NCI-H2081 (cell line): ENCODE results near the gene PPP2R3B.
"Not testable (repeated sequence)": the region's sequence is repeated elsewhere in the genome, so short reads cannot be mapped to it uniquely, and the experiment has no call there.

ENCODE experiments used
- DNase-seq, 2 experiments: peaks; one replicate each; lab custom pipeline; 2025; lab: John Stamatoyannopoulos, UW

The PPP2R3B gene

DNA sequence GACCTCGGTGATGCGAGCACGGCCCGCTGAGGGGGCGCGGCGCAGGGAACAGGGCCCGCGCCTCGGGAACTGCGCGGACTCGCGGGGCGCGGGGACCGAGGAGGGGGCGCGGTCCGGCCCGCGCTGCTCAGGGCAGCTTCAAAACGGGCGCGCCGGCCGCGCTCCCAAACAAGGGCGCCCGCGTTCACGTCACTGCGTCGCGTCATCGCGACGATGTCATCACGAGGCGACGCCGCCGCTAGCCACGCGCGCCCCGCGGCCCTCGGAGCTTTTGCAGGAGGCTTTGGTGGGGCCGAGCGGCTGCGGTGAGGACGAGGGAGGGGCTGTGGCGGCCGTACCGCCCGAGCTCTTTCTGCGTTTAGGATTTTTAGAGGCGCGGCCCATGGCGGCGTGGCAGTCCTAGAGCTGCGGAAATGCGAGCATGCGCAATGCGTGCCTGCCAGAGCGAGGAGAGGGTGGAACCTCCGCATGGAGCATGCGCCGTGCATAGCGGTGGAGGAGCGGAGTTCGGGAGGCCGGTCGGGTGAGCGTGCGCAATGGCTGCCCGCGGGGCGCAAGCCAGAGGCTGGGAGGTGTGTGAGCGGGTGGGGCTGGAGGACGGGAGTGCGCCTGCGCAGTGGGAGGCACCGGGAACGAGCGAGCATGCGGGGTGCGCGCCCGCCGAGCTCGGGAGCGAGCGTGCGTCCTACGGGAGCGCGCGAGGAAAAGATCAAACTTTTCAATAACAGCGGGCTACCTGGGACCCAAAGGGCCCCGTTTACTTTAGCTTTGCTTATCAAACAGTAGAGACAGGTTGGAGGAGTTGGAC is at the start of gene PPP2R3B:
Gene PPP2R3B, minus strand, starts transcription at position 140 of the 808 bp plus-strand sequence. CDS start 216 bp downstream, outside the sequence.
- DNase-seq, result no peak

- no peak for DNase-seq
Observed at GRCh38 chrX:435536-436122, 48.9 kb upstream of the PPP2R3B start.

GRCh38 chrX:434946-435345 is 48.2 kb upstream of the PPP2R3B start:
- no peak for DNase-seq

- DNase-seq, result no peak
Observed at GRCh38 chrX:433771-434170, 47.1 kb upstream of the PPP2R3B start.

DNA sequence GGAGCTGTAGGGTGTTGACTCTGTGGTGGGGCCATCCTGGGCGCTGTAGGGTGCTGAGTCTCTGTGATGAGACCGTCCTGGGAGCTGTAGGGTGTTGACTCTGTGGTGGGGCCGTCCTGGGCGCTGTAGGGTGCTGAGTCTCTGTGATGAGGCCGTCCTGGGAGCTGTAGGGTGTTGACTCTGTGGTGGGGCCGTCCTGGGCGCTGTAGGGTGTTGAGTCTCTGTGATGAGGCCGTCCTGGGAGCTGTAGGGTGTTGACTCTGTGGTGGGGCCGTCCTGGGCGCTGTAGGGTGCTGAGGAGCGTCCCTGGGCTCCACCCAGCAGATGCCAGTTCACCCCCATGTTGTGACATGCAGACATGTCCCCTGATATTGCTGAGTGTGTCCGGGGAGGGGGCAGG is 46.0 kb upstream of the PPP2R3B start:
- not testable (repeated sequence) for DNase-seq

- no peak for DNase-seq
Observed at GRCh38 chrX:431492-432111, 44.9 kb upstream of the PPP2R3B start.

DNA sequence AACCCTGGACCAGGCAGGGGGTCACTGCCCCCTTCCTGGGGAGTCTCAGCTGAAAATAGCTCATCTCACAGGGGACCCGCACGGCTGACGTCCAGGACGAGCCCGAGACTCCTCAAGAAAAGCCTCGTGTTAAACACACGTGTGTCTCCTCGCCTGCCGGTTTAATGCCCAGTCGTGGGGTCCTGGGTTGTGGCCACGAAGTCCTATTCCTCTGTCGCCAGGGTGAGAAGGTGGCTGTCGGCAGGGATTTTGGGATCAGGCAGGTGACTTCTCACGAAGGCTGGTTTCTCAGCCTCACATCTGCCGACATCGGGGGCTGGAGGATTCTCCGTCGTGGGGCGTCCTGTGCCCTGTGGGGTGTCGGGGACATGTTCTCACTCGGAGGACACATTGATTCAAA is 44.3 kb upstream of the PPP2R3B start:
- DNase-seq, result no peak

DNA sequence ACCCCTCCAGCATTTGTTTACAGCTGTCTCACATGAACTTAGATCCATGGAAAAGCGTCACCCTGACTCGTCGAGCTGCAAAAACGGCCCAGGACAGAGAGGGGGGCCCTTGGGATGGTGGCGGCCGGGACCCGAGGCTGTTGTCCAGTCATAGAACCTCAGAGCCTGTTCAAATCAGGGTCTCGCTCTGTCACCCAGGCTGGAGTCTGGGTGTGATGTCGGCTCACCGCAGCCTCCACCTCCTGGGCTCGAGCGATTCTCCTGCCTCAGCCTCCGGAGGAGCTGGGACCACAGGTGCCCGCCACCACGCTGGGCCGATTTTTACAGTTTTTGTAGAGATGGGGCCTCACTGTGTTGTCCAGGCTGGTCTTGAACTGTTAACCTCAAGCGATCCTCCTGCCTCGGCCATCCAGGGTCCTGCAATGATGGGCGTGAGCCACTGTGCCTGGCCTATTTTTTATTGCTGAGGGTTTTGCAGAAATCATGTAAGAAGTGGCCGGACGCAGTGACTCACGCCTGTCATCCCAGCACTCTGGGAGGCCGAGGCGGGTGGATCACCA is 42.6 kb upstream of the PPP2R3B start:
- no peak for DNase-seq

DNA sequence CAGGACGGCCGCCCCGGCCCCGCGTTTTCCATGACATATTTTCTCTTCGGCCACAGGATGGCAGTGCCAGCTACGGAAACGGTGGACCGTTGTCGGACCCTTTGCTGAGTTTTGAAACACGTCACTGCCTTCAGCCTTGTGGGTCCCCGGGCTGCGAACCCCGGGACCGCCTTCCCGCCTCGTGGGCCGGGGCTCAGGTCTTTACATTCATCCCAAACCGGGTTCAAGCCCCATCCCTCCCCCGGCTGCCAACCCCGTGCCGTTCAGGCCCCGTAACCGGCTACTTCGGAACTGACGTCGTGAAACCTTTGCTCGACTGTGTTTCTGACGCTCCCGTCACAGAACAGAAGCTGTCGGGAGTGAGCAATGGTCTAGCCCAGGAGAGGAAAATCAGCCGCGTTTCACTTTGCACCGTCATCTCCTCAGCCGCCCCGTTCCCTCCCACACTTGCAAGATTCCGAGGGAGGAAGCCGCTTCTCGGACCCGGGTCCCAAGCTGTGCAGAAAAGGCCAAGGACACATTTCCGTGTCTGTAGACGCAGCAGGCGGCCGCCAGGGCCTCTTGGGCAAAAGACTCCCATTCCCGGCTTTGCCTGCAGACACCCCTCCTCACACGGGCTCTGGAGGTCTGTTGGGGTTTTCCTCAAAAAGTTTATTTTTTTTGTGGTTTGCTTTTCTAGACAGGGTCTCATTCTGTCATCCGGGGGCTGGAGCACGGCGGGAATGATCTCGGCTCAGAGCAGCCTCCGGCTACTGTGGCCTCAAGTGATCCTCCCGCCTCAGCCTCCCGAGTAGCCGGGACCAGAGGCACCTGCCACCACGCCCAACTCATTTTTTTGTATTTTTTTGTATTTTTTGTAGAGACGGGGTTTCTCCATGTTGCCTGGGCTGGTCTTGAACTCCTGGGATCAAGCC is 41.4 kb upstream of the PPP2R3B start:
- DNase-seq, result no peak

DNA sequence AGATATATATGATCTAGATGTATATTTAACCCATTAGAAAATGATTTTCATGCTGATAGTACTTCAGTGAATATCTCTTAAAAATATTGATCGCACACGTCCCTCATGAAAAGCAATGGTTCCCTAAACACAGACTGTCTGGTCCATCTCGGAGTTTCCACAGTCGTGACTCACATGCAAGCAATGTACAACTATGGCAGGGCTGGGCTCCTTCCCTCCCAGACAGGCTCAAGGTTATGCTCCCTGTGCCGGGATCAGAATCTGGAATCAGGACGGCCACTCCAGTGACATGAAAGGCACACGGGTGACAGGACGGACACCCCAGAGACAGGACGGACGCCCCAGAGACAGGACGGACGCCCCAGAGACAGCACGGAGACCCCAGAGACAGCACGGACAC is 40.2 kb upstream of the PPP2R3B start:
- no peak for DNase-seq

- no peak for DNase-seq
Observed at GRCh38 chrX:425056-425455, 38.3 kb upstream of the PPP2R3B start.

DNA sequence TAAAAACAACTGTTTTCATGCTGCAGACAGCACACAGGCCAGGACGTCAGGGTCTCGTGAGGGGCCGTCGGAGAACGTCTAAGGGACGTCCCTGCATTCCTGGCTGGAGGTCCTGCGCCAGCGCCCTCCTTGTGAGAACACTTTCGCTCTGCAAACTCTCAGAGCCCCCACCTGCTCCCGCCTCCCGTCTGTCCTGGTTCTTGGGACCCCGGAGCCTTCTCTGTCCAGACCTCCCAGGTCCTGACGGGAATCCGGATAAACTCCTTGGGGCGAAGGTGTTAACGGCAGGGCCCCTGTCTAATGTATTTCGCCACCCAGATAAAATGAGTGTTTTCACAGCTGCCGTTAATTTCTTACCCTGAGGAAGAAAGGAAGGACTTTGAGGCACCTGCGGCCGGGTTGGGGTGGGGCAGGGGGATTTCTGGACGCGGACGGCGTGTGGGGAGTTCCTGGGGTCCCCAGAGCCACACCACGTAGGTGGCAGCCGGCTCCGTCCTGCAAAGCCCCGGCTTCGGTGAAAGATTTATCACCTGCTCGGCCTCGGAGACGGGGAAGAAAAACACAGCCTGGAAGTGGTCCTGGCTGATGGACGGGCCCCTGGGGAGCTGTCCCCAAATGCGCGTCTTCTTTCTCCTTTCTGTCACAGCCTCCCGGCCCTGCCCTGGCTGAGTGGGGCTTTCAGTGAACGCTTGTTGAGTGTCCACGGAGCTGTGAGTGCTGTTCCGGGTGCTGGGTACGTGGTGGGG is 35.1 kb upstream of the PPP2R3B start:
- DNase-seq, result no peak

GRCh38 chrX:420496-421223 is 34.0 kb upstream of the PPP2R3B start:
- no peak for DNase-seq

GRCh38 chrX:418927-419729 is 32.4 kb upstream of the PPP2R3B start:
- DNase-seq, result no peak

- not testable (repeated sequence) for DNase-seq
Observed at GRCh38 chrX:415498-415897, 28.8 kb upstream of the PPP2R3B start.

GRCh38 chrX:413322-414201 is 26.9 kb upstream of the PPP2R3B start:
- no peak for DNase-seq

DNA sequence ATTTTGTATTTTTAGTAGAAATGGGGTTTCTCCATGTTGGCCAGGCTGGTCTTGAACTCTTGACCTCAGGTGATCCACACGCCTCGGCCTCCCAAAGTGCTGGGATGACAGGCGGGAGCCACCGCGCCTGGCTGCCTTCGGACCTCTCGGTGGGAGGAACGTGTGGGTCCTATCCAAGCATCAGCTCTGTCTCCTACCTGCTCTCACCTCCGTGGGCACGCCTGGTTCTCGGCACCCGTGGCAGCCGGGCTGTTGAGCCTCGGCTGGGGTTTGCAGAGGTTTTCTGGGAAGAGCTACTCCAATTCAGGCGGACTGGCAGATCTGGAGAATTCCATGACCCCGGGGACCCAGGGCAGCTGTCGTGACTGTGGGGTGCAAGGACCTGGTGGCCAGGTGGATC is 23.6 kb upstream of the PPP2R3B start:
- no peak for DNase-seq

GRCh38 chrX:405149-405548 is 18.4 kb upstream of the PPP2R3B start:
- DNase-seq, result no peak

DNA sequence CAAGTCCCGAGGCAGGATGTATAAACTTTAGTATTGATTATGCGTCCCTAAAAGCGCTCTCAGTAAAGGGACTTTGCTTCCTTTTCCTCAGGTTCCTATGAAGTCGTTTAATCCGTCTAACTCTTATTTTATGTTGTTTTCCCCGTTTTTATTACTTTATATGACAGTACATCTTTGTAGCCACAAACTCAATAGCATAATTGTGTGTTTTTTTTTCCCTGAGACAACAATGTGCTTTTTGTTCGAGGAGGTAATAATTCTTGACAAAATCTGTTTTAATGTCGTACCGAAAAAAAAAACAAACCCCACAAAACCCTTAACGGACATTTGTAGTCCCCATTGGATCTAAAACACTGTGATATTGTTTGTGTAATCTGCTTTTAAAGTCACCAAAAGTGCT is 17.9 kb upstream of the PPP2R3B start:
- DNase-seq, result no peak
